ENCODE measurements around the gene LRRK1.

The LRRK1 gene

GRCh38 chr15:100902436-100903167, 16.6 kb upstream of the LRRK1 start:
- TF ChIP-seq SIN3A (IDR thresholded peaks at IDR 0.05; ENCODE audit: borderline replicate concordance, insufficient read depth, low read length) (peak; percentile 82; the same call in 1 of the 2 replicates), POLR2AphosphoS5 (IDR thresholded peaks at IDR 0.05; ENCODE audit: low read depth, low read length) (0 out of 2 replicates have a peak, but pooled peaks have one; percentile 43), FOXP2 (optimal IDR thresholded peaks at IDR 0.05; ENCODE audit: borderline replicate concordance, extremely low read depth, extremely low read length, insufficient read depth) (peak; percentile 98), TAF1 (IDR thresholded peaks at IDR 0.05; ENCODE audit: borderline replicate concordance, insufficient read depth, low read length) (peak; percentile 53; the same call in 1 of the 2 replicates)
- TF ChIP-seq, protein P1, sequence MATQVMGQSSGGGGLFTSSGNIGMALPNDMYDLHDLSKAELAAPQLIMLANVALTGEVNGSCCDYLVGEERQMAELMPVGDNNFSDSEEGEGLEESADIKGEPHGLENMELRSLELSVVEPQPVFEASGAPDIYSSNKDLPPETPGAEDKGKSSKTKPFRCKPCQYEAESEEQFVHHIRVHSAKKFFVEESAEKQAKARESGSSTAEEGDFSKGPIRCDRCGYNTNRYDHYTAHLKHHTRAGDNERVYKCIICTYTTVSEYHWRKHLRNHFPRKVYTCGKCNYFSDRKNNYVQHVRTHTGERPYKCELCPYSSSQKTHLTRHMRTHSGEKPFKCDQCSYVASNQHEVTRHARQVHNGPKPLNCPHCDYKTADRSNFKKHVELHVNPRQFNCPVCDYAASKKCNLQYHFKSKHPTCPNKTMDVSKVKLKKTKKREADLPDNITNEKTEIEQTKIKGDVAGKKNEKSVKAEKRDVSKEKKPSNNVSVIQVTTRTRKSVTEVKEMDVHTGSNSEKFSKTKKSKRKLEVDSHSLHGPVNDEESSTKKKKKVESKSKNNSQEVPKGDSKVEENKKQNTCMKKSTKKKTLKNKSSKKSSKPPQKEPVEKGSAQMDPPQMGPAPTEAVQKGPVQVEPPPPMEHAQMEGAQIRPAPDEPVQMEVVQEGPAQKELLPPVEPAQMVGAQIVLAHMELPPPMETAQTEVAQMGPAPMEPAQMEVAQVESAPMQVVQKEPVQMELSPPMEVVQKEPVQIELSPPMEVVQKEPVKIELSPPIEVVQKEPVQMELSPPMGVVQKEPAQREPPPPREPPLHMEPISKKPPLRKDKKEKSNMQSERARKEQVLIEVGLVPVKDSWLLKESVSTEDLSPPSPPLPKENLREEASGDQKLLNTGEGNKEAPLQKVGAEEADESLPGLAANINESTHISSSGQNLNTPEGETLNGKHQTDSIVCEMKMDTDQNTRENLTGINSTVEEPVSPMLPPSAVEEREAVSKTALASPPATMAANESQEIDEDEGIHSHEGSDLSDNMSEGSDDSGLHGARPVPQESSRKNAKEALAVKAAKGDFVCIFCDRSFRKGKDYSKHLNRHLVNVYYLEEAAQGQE (IDR thresholded peaks at IDR 0.05; ENCODE audit: insufficient read depth in 1 of 2, low read depth in 2 of 2, low read length in 2 of 2), result no peak

DNA sequence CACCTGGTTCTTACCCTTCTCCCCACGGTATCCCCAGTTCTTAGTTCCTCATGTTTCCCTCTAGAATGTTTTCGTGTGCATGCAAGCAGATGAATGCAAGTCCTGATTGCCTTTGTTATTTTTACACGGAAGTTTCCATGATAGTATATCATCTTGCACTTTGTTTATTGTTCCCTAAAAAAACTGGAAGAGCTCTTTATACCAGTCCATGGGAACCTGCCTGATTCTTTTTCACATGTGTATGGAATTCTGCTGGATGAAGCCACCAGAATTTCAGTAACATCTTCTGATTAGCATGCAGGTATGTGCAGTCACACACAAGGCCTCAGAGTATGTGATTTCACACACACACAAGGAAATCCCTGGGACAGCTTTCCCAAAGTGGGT, 16.0 kb upstream of the LRRK1 start:
- TF ChIP-seq TAF1 (IDR thresholded peaks at IDR 0.05; ENCODE audit: borderline replicate concordance, insufficient read depth, low read length) (no peak), POLR2AphosphoS5 (IDR thresholded peaks at IDR 0.05; ENCODE audit: low read depth, low read length) (no peak), FOXP2 (optimal IDR thresholded peaks at IDR 0.05; ENCODE audit: borderline replicate concordance, extremely low read depth, extremely low read length, insufficient read depth) (no peak), SIN3A (IDR thresholded peaks at IDR 0.05; ENCODE audit: borderline replicate concordance, insufficient read depth, low read length) (no peak)
- TF ChIP-seq, protein P1 (IDR thresholded peaks at IDR 0.05; ENCODE audit: insufficient read depth in 1 of 2, low read depth in 2 of 2, low read length in 2 of 2), result no peak

DNA sequence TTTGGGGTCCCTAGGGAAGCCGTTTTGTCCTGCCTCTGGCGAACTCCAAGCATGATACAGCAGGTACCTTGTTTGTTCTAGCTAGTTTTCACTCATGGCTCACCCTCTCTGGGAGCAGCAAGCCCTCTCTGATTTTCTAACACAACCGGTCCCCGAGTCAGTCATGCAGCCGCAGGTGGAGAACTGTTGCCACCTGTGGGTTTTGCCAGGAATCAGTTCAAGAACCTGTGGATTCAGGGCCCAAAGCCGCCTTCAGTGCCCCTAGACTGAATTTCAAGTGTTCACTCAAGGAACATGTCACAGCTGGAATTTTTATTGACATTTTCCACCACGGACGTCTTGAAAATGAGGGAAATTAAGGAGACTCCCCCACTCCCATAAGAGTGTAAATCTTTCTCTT, 13.3 kb upstream of the LRRK1 start:
- no peak for TF ChIP-seq SIN3A (IDR thresholded peaks at IDR 0.05; ENCODE audit: borderline replicate concordance, insufficient read depth, low read length)

- no peak for TF ChIP-seq FOXP2 (optimal IDR thresholded peaks at IDR 0.05; ENCODE audit: borderline replicate concordance, extremely low read depth, extremely low read length, insufficient read depth)
- TF ChIP-seq POLR2AphosphoS5 (IDR thresholded peaks at IDR 0.05; ENCODE audit: low read depth, low read length), result no peak
- no peak for TF ChIP-seq TAF1 (IDR thresholded peaks at IDR 0.05; ENCODE audit: borderline replicate concordance, insufficient read depth, low read length)
- TF ChIP-seq, protein P1 (IDR thresholded peaks at IDR 0.05; ENCODE audit: insufficient read depth in 1 of 2, low read depth in 2 of 2, low read length in 2 of 2), result no peak
- no peak for TF ChIP-seq SIN3A (IDR thresholded peaks at IDR 0.05; ENCODE audit: borderline replicate concordance, insufficient read depth, low read length)
These were observed 10.7 kb upstream of the LRRK1 start for GRCh38 chr15:100908466-100908865.

DNA sequence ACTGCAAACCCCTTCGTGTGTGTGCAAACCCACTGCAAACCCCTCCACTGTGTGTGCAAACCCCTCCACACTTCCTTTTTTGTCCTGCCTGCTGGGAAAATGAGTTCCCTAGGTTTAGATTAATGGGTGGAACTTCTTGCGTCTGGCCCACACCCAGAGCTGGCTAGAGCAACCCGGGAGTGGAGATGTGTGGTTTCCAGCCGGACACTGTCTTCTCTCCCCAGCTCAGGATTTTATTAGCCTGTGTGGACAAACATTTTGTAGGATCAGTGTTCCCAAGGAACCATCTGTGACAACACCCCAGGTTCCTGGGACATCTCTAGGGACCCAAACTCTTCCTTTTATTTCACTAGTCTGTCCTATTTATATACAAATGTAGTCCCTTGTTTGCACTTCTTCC, 9.6 kb upstream of the LRRK1 start:
- TF ChIP-seq FOXP2 (optimal IDR thresholded peaks at IDR 0.05; ENCODE audit: borderline replicate concordance, extremely low read depth, extremely low read length, insufficient read depth) (no peak), POLR2AphosphoS5 (IDR thresholded peaks at IDR 0.05; ENCODE audit: low read depth, low read length) (no peak), SIN3A (IDR thresholded peaks at IDR 0.05; ENCODE audit: borderline replicate concordance, insufficient read depth, low read length) (no peak), TAF1 (IDR thresholded peaks at IDR 0.05; ENCODE audit: borderline replicate concordance, insufficient read depth, low read length) (no peak)
- TF ChIP-seq, protein P1 (IDR thresholded peaks at IDR 0.05; ENCODE audit: insufficient read depth in 1 of 2, low read depth in 2 of 2, low read length in 2 of 2), result no peak
